ENCODE measurements around the gene AK3.
A peak's percentile ranks its signal among the peaks of the same experiment; 100 is the strongest.
"Not testable (repeated sequence)": the region's sequence is repeated elsewhere in the genome, so short reads cannot be mapped to it uniquely, and the experiment has no call there.

AK3 gene

GRCh38 chr9:4740638-4741364, at the start of gene AK3:
Gene AK3 (minus strand): TSS chr9:4741202. CDS start chr9:4741087, 115 bp downstream.
- DNase-seq (ENCODE audit: extremely low spot score) = peak; percentile 78
- TF ChIP-seq FOXM1 (IDR thresholded peaks at IDR 0.05; ENCODE audit: borderline replicate concordance) (no peak), ELF4 (IDR thresholded peaks at IDR 0.05) (peak; percentile 30; the same call in 1 of the 2 replicates), NFRKB (IDR thresholded peaks at IDR 0.05) (no peak), CTBP1 (IDR thresholded peaks at IDR 0.05; ENCODE audit: borderline replicate concordance) (no peak), TARDBP (IDR thresholded peaks at IDR 0.05) (no peak), HDGF (IDR thresholded peaks at IDR 0.05; ENCODE audit: borderline replicate concordance) (no peak), L3MBTL2 (conservative IDR thresholded peaks at IDR 0.05) (peak; percentile 65), FOXA1 (IDR thresholded peaks at IDR 0.05) (no peak), BHLHE40 (IDR thresholded peaks at IDR 0.05; ENCODE audit: borderline replicate concordance) (no peak)
- ChIA-PET POLR2A (interaction anchor here (0.8 to 1.7 kb wide), 9 partner anchors 9 to 244 kb away, joined by 3 to 10 read pairs (median 5); partner anchors contain the start of genes CDC37L1, JAK2 and PLPP6), CTCF (interaction anchor here (1.1 to 1.2 kb wide), 2 partner anchors 18 to 136 kb away, joined by 3 to 5 read pairs; no protein-coding TSS in a partner anchor)

DNA sequence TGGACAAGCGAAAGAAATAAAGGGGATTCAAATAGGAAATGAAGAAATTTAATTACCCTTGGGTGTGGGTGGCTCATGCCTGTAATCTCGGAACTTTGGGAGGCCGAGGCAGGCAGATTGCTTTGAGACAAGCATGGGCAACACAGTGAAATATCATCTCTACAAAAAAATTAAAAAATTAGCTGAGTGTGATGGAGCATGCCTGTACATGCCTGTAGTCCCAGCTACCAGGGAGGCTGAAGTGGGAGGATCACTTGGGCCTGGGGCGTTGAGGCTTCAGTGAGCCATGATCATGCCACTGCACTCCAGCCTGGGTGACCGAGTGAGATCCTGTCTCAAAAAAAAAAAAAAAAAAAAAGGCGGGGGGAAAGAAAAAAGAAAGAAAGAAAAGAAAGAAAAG, 47.7 kb upstream of the AK3 start:
- DNase-seq (ENCODE audit: extremely low spot score) = no peak
- no peak for TF ChIP-seq ZNF384 (IDR thresholded peaks at IDR 0.05)
- TF ChIP-seq NFRKB (IDR thresholded peaks at IDR 0.05) = no peak
- TF ChIP-seq ARNT (IDR thresholded peaks at IDR 0.05) = no peak
- TF ChIP-seq PKNOX1 (IDR thresholded peaks at IDR 0.05) = no peak
- no peak for TF ChIP-seq HDGF (IDR thresholded peaks at IDR 0.05; ENCODE audit: borderline replicate concordance)
- no peak for TF ChIP-seq SUZ12 (IDR thresholded peaks at IDR 0.05)
- no peak for TF ChIP-seq SP1 (IDR thresholded peaks at IDR 0.05)
- no peak for TF ChIP-seq FOXA1 (IDR thresholded peaks at IDR 0.05)
- no peak for TF ChIP-seq LEF1 (IDR thresholded peaks at IDR 0.05; ENCODE audit: borderline replicate concordance)
- TF ChIP-seq BHLHE40 (IDR thresholded peaks at IDR 0.05; ENCODE audit: borderline replicate concordance) = no peak
- no peak for TF ChIP-seq FOXK2 (IDR thresholded peaks at IDR 0.05)
- TF ChIP-seq TARDBP (IDR thresholded peaks at IDR 0.05) = no peak
- TF ChIP-seq CTBP1 (IDR thresholded peaks at IDR 0.05; ENCODE audit: borderline replicate concordance) = no peak
- ChIA-PET POLR2A (no interaction called here), CTCF (no interaction called here)

- CTCF ChIA-PET = no interaction called here
- TF ChIP-seq LEF1 (IDR thresholded peaks at IDR 0.05; ENCODE audit: borderline replicate concordance) (no peak), FOXA1 (IDR thresholded peaks at IDR 0.05) (no peak), ZNF384 (IDR thresholded peaks at IDR 0.05) (no peak), NFRKB (IDR thresholded peaks at IDR 0.05) (no peak), L3MBTL2 (conservative IDR thresholded peaks at IDR 0.05) (no peak), ELF4 (IDR thresholded peaks at IDR 0.05) (no peak), FOXK2 (IDR thresholded peaks at IDR 0.05) (no peak), CTBP1 (IDR thresholded peaks at IDR 0.05; ENCODE audit: borderline replicate concordance) (no peak), HDGF (IDR thresholded peaks at IDR 0.05; ENCODE audit: borderline replicate concordance) (no peak), FOXM1 (IDR thresholded peaks at IDR 0.05; ENCODE audit: borderline replicate concordance) (no peak), ARNT (IDR thresholded peaks at IDR 0.05) (no peak), SUZ12 (IDR thresholded peaks at IDR 0.05) (no peak), BHLHE40 (IDR thresholded peaks at IDR 0.05; ENCODE audit: borderline replicate concordance) (no peak), SP1 (IDR thresholded peaks at IDR 0.05) (no peak), TARDBP (IDR thresholded peaks at IDR 0.05) (no peak), PKNOX1 (IDR thresholded peaks at IDR 0.05) (no peak)
- POLR2A ChIA-PET = no interaction called here
- no peak for DNase-seq (ENCODE audit: extremely low spot score)
These were observed 46.9 kb upstream of the AK3 start for GRCh38 chr9:4787876-4788275.

DNA sequence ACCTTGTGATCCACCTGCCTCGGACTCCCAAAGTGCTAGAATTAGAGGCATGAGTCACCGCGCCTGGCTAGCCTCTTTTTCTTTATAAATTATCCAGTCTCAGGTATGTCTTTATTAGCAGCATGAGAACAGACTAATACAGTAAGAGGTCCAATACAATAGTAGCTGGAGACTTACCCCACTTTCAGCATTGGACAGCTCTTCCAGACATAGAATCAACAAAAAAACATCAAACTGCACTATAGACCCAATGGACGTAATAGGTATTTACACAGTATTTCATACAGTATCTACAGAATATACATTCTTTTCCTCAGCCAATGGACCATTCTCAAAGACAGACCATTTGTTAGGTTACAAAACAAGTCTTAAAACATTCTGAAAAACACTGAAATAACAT, 45.6 kb upstream of the AK3 start:
- POLR2A ChIA-PET = no interaction called here
- CTCF ChIA-PET = no interaction called here

DNA sequence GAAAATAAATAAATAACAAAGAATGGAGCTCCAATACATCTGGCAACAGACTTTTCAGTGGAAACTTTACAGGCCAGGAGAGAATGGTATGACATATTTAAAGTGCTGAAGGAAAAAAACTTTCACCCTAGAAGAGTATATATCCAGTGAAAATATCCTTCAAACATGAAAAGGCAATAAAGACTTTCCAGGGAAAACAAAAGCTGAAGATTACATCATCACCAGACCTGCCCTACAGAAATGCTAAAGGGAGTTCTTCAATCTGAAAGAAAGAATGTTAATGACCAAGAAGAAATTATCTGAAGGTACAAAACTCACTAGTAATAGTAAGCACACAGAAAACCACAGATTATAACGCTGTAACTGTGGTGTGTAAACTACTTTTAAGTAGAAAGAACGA, 43.4 kb upstream of the AK3 start:
- no peak for DNase-seq (ENCODE audit: extremely low spot score)
- ChIA-PET POLR2A (interaction anchor here (2.0 kb wide), 1 partner anchor 8 kb away, joined by 9 read pairs; the partner anchor contains the start of gene RCL1), CTCF (no interaction called here)
- TF ChIP-seq NFRKB (IDR thresholded peaks at IDR 0.05) = no peak

More for the DNA sequence above, 45.6 kb upstream of the AK3 start:
- TF ChIP-seq TARDBP (IDR thresholded peaks at IDR 0.05) (no peak), CTBP1 (IDR thresholded peaks at IDR 0.05; ENCODE audit: borderline replicate concordance) (no peak), HDGF (IDR thresholded peaks at IDR 0.05; ENCODE audit: borderline replicate concordance) (no peak), BHLHE40 (IDR thresholded peaks at IDR 0.05; ENCODE audit: borderline replicate concordance) (no peak), NFRKB (IDR thresholded peaks at IDR 0.05) (no peak), PKNOX1 (IDR thresholded peaks at IDR 0.05) (no peak), ARNT (IDR thresholded peaks at IDR 0.05) (no peak), SP1 (IDR thresholded peaks at IDR 0.05) (no peak), FOXK2 (IDR thresholded peaks at IDR 0.05) (no peak), ZNF384 (IDR thresholded peaks at IDR 0.05) (no peak), FOXM1 (IDR thresholded peaks at IDR 0.05; ENCODE audit: borderline replicate concordance) (no peak), L3MBTL2 (conservative IDR thresholded peaks at IDR 0.05) (no peak), FOXA1 (IDR thresholded peaks at IDR 0.05) (no peak), ELF4 (IDR thresholded peaks at IDR 0.05) (no peak), LEF1 (IDR thresholded peaks at IDR 0.05; ENCODE audit: borderline replicate concordance) (no peak)
- no peak for DNase-seq (ENCODE audit: extremely low spot score)

DNA sequence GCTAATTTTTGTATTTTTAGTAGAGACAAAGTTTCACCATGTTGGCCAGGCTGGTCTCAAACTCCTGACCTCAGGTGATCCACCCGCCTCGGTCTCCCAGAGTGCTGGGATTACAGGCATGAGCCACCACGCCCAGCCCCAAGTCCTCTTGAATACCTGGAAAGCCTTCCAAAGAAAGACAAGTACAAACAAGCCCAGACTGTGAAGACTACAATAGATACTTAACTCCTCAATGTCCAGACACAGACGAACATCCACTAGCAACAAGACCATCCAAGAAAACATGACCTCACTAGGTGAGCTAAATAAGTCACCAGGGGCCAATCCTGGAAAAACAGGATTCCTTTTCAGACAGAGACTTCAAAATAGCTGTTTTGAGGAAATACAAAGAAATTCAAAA, 42.2 kb upstream of the AK3 start:
- CTCF ChIA-PET = not testable (repeated sequence)
- POLR2A ChIA-PET = interaction anchor here (2.0 kb wide), 1 partner anchor 9 kb away, joined by 9 read pairs; the partner anchor contains the start of gene RCL1

More for the DNA sequence above, 42.2 kb upstream of the AK3 start:
- not testable (repeated sequence) for DNase-seq (ENCODE audit: extremely low spot score)

Measured in HEK293T (cell line).